ENCODE data around the gene EIF2D. TPM values are rescaled to one million over a fixed set of nuclear protein-coding genes. Genes with fewer than 3 reads are reported as not detected.

The EIF2D gene
- polyA plus RNA-seq, 3 donors, result 16.4 to 31.6 (median 16.8) TPM

DNA sequence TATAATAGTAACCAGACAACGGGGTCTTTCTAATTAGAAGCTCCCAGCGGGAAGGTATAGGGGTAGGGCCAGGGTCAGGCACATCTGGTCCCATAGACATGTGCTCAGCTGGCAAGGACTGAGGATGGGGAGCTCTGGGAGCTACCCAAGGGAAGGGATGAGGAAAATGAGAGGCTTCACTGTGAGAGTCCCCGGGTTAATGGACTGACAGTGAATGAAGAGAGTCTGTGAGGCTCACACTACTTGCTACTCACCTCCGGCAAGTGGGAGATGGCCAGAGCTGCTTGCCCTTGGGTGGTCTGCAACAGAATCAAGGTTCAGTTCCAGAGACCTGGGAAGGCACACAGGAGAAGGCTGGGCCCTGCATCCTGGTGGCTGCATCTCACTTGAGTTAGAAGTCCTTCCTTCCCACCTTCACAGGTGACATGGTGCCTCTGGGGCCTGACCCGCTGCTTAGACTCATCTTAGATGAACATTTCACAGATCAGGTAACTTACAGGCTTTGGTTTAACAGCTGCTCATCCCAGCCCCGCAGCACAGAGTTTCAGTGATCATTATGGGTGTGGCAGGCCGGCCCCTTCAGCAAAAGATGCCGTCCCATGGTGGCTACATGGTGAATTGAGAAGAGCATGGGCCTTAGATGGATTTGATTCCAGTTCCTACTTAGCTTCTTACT, 31.7 kb downstream of the EIF2D start:
- Histone ChIP-seq H3K27me3 (ENCODE audit: control insufficient read depth in 2 of 2, insufficient read depth in 2 of 2, low read length in 2 of 2) (no peaks in the 10 kb centered on the region), H4K20me1 (ENCODE audit: insufficient read depth, low read length) (peaks cover 24% of the 10 kb centered on the region), H3K4me3 (replicated peaks in 1 of 3; ENCODE audit: low read depth in 2 of 3, low read length in 3 of 3) (peak overlapping the region in 1 of 3 experiments; percentile 50), H3K9ac (ENCODE audit: insufficient read depth, low read length, poor library complexity, severe bottlenecking) (peak overlapping the region; percentile 80), H3K79me2 (ENCODE audit: insufficient read depth, low read length) (peaks cover 83% of the 10 kb centered on the region), H3K27ac (ENCODE audit: low read depth in 1 of 2, low read length in 2 of 2) (peak overlapping the region; percentile 96 to 98), H3K4me2 (replicated peaks; ENCODE audit: extremely low read depth, low read length, poor library complexity, severe bottlenecking) (peak overlapping the region; percentile 64), H2AFZ (ENCODE audit: insufficient read depth, low read depth, low read length, poor library complexity, severe bottlenecking) (no peak overlapping the region), H3K9me3 (replicated peaks in 1 of 2; ENCODE audit: control insufficient read depth in 1 of 2, insufficient read depth in 1 of 2, low read length in 2 of 2) (no peaks in the 10 kb centered on the region), H3K36me3 (replicated peaks in 1 of 2; ENCODE audit: control insufficient read depth in 1 of 2, insufficient read depth in 2 of 2, low read length in 2 of 2) (peaks cover 26 to 39% of the 10 kb centered on the region in 2 donors), H3K4me1 (ENCODE audit: control insufficient read depth in 1 of 2, insufficient read depth in 2 of 2, low read length in 2 of 2) (peaks cover 81 to 85% of the 10 kb centered on the region in 2 donors)
- DNase-seq, result no peak
- peak overlapping the region; percentile 97 to 100 (median 99) for H3K27ac Mint-ChIP-seq
- intact Hi-C loops (cut with micrococcal nuclease), result loop anchor here (2.0 to 5.0 kb wide), 2 partner anchors 22 to 88 kb away; no protein-coding TSS in a partner anchor
- peaks cover 78 to 91% of the 10 kb centered on the region in 2 donors for H3K36me3 Mint-ChIP-seq
- peaks cover 81% of the 10 kb centered on the region for H3K4me1 Mint-ChIP-seq
- 85% methylated on average over 8 of the region's 8 CpGs for WGBS (ENCODE audit: insufficient coverage)
- H3K4me3 Mint-ChIP-seq, result peak overlapping the region; percentile 69 to 83
- TF ChIP-seq, protein P1, sequence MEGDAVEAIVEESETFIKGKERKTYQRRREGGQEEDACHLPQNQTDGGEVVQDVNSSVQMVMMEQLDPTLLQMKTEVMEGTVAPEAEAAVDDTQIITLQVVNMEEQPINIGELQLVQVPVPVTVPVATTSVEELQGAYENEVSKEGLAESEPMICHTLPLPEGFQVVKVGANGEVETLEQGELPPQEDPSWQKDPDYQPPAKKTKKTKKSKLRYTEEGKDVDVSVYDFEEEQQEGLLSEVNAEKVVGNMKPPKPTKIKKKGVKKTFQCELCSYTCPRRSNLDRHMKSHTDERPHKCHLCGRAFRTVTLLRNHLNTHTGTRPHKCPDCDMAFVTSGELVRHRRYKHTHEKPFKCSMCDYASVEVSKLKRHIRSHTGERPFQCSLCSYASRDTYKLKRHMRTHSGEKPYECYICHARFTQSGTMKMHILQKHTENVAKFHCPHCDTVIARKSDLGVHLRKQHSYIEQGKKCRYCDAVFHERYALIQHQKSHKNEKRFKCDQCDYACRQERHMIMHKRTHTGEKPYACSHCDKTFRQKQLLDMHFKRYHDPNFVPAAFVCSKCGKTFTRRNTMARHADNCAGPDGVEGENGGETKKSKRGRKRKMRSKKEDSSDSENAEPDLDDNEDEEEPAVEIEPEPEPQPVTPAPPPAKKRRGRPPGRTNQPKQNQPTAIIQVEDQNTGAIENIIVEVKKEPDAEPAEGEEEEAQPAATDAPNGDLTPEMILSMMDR (IDR thresholded peaks at IDR 0.05), result no peak
- peaks cover 0 to 2% (median 0%) of the 10 kb centered on the region in 7 donors for H3K9me3 Mint-ChIP-seq
- H3K27me3 Mint-ChIP-seq (ENCODE audit: low read depth in 3 of 3), result peaks cover 0 to 4% (median 0%) of the 10 kb centered on the region in 3 donors

DNA sequence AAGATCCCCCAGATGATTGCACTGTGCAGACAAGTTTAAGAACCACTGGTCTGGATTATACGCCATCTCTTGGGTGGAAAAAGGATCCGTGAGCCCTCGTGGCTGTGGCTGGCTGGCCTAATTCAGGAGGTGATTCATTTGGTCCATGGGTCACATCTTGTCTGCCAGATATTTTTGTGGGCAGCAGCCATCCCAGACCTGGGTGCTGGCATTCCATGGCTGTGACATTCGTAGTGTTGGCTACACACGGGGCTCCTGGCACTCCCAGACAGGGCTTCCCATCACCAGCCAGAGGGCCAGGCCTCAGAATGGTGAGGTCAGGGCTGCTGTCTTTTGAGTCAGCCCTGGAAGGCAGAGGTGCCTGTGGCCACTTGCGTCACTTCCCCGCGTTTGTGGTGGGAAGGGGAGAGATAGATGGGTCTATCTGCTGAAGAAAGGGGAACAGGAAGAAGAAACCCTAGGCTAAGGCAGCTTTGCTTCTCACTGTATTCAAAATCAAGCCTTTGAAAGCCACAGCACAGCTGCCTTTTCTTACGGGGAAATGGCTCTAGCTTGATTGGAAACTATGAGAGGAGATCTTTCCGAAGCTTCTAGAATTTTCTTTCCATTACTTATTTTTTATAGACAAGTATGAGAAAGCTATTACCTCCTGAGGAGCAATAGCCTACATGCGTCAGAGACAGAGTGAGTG, 32.4 kb downstream of the EIF2D start:
- Mint-ChIP-seq H3K27me3 (ENCODE audit: low read depth in 3 of 3) (peaks cover 0 to 4% (median 0%) of the 10 kb centered on the region in 3 donors), H3K27ac (peak overlapping the region; percentile 97 to 100 (median 99)), H3K36me3 (peaks cover 71 to 84% of the 10 kb centered on the region in 2 donors)

More for the DNA sequence above, 32.4 kb downstream of the EIF2D start:
- TF ChIP-seq, protein P1 (IDR thresholded peaks at IDR 0.05), result no peak
- peaks cover 88 to 92% of the 10 kb centered on the region in 2 donors for H3K4me1 ChIP-seq (ENCODE audit: control insufficient read depth in 1 of 2, insufficient read depth in 2 of 2, low read length in 2 of 2)
- H4K20me1 ChIP-seq (ENCODE audit: insufficient read depth, low read length), result peaks cover 17% of the 10 kb centered on the region
- H3K79me2 ChIP-seq (ENCODE audit: insufficient read depth, low read length), result peaks cover 77% of the 10 kb centered on the region
- H3K27ac ChIP-seq (ENCODE audit: low read depth in 1 of 2, low read length in 2 of 2), result peak overlapping the region; percentile 96 to 98
- peak; percentile 97 to 99 (median 98) for DNase-seq
- Mint-ChIP-seq H3K4me3 (peak overlapping the region; percentile 69 to 83), H3K4me1 (peaks cover 88% of the 10 kb centered on the region), H3K9me3 (peaks cover 0 to under 1% (median 0%) of the 10 kb centered on the region in 7 donors)
- no peaks in the 10 kb centered on the region for H3K27me3 ChIP-seq (ENCODE audit: control insufficient read depth in 2 of 2, insufficient read depth in 2 of 2, low read length in 2 of 2)
- H3K9ac ChIP-seq (ENCODE audit: insufficient read depth, low read length, poor library complexity, severe bottlenecking), result peak overlapping the region; percentile 80
- no peak overlapping the region for H2AFZ ChIP-seq (ENCODE audit: insufficient read depth, low read depth, low read length, poor library complexity, severe bottlenecking)
- 15% methylated on average over 6 of the region's 11 CpGs for WGBS (ENCODE audit: insufficient coverage)
- H3K4me3 ChIP-seq (replicated peaks in 1 of 3; ENCODE audit: low read depth in 2 of 3, low read length in 3 of 3), result peak overlapping the region in 1 of 3 experiments; percentile 50
- intact Hi-C loops (cut with micrococcal nuclease), result loop anchor here (2.0 to 5.0 kb wide), 4 partner anchors 21 to 113 kb away; no protein-coding TSS in a partner anchor
- peaks cover 19 to 33% of the 10 kb centered on the region in 2 donors for H3K36me3 ChIP-seq (replicated peaks in 1 of 2; ENCODE audit: control insufficient read depth in 1 of 2, insufficient read depth in 2 of 2, low read length in 2 of 2)
- peak overlapping the region; percentile 64 for H3K4me2 ChIP-seq (replicated peaks; ENCODE audit: extremely low read depth, low read length, poor library complexity, severe bottlenecking)
- no peaks in the 10 kb centered on the region for H3K9me3 ChIP-seq (replicated peaks in 1 of 2; ENCODE audit: control insufficient read depth in 1 of 2, insufficient read depth in 1 of 2, low read length in 2 of 2)
